ENCODE measurements around the gene COL20A1.
A peak's percentile ranks its signal among the peaks of the same experiment; 100 is the strongest.

COL20A1 gene

GRCh38 chr20:63308218-63308911, 15.4 kb downstream of the COL20A1 start:
- no peak for DNase-seq (ENCODE audit: low read depth in 2 of 2)

GRCh38 chr20:63309261-63310071, 16.5 kb downstream of the COL20A1 start:
- peak in 1 of 2 donors; percentile 12 for DNase-seq (ENCODE audit: low read depth in 2 of 2)

GRCh38 chr20:63310265-63310991, 17.4 kb downstream of the COL20A1 start:
- DNase-seq (ENCODE audit: low read depth in 2 of 2): no peak

- DNase-seq (ENCODE audit: low read depth in 2 of 2): no peak
Measured at GRCh38 chr20:63311186-63311832, 18.3 kb downstream of the COL20A1 start.

- DNase-seq (ENCODE audit: low read depth in 2 of 2): no peak
Measured at GRCh38 chr20:63311833-63312243, 18.9 kb downstream of the COL20A1 start.

GRCh38 chr20:63312273-63312672, 19.3 kb downstream of the COL20A1 start:
- no peak for DNase-seq (ENCODE audit: low read depth in 2 of 2)

GRCh38 chr20:63312690-63313348, 19.8 kb downstream of the COL20A1 start:
- DNase-seq (ENCODE audit: low read depth in 2 of 2): no peak

GRCh38 chr20:63313349-63314014, 20.5 kb downstream of the COL20A1 start:
- DNase-seq (ENCODE audit: low read depth in 2 of 2): no peak

GRCh38 chr20:63314015-63314471, 21.1 kb downstream of the COL20A1 start:
- DNase-seq (ENCODE audit: low read depth in 2 of 2): no peak

- no peak for DNase-seq (ENCODE audit: low read depth in 2 of 2)
Measured at GRCh38 chr20:63314566-63315239, 21.7 kb downstream of the COL20A1 start.

- no peak for DNase-seq (ENCODE audit: low read depth in 2 of 2)
Measured at GRCh38 chr20:63315240-63315689, 22.3 kb downstream of the COL20A1 start.

- DNase-seq (ENCODE audit: low read depth in 2 of 2): no peak
Measured at GRCh38 chr20:63315731-63316491, 22.9 kb downstream of the COL20A1 start.

GRCh38 chr20:63316502-63316921, 23.5 kb downstream of the COL20A1 start:
- DNase-seq (ENCODE audit: low read depth in 2 of 2): no peak

- DNase-seq (ENCODE audit: low read depth in 2 of 2): no peak
Measured at GRCh38 chr20:63317061-63317460, 24.1 kb downstream of the COL20A1 start.

GRCh38 chr20:63317601-63318291, 24.8 kb downstream of the COL20A1 start:
- DNase-seq (ENCODE audit: low read depth in 2 of 2): no peak

- DNase-seq (ENCODE audit: low read depth in 2 of 2): no peak
Measured at GRCh38 chr20:63318391-63319163, 25.6 kb downstream of the COL20A1 start.

GRCh38 chr20:63319164-63320040, 26.4 kb downstream of the COL20A1 start:
- no peak for DNase-seq (ENCODE audit: low read depth in 2 of 2)

Data from activated CD4-positive, alpha-beta T cell treated with anti-CD3 and anti-CD28 coated beads for 24 hours (primary cell).